Gastrocnemius medialis (tissue), 4 donors: Measurements from ENCODE around the gene PTPRN2.

Experiments
- CTCF ChIP-seq, 5 experiments: fragments of 450-650 bp in 3 of 5; fragments of 200-600 bp in 2 of 5; sonication (generic) in 2 of 5; IDR thresholded peaks in 4 of 5; conservative IDR thresholded peaks in 1 of 5; 1 replicate in 4 of 5; 2 replicates in 1 of 5; pipeline ENCODE4 v1.5.1; 2016 to 2019; ENCODE audit warnings: antibody characterized with exemption in 5 of 5, mild to moderate bottlenecking in 3 of 5, moderate library complexity in 3 of 5
- POLR2A ChIP-seq, 2 donors: fragments of 450-650 bp; IDR thresholded peaks; one replicate each; pipeline ENCODE4 v1.6.1; 2017; ENCODE audit warnings: antibody characterized with exemption in 2 of 2, mild to moderate bottlenecking in 2 of 2, moderate library complexity in 2 of 2

GRCh38 chr7:158139499-158139898, 448.1 kb downstream of the PTPRN2 start:
- no peak for TF ChIP-seq CTCF (IDR thresholded peaks at IDR 0.05 in 4 of 5, conservative IDR thresholded peaks at IDR 0.05 in 1 of 5)
- no peak for TF ChIP-seq POLR2A (IDR thresholded peaks at IDR 0.05)
